HepG2 (cell line): ENCODE measurements around the gene ANKS4B. TPM values are rescaled to one million over a fixed set of nuclear protein-coding genes. Genes with fewer than 3 reads are reported as not detected.

Source experiments
- AGO2 ChIP-seq: fragments of 200-400 bp; formaldehyde crosslinking; optimal IDR thresholded peaks from 2 replicates; pipeline ENCODE3; 2017; ENCODE audit warnings: mild to moderate bottlenecking, low read depth, low read length, moderate library complexity
- ARNTL ChIP-seq: sonication (generic); formaldehyde crosslinking; IDR thresholded peaks from 2 replicates; pipeline ENCODE4 v1.4.0; 2020; ENCODE audit warnings: mild to moderate bottlenecking, missing genetic modification reagents
- ETV5 ChIP-seq: IDR thresholded peaks from 2 replicates; pipeline ENCODE4 v1.6.1; 2018; ENCODE audit warnings: missing biosample characterization, missing genetic modification reagents, inconsistent platforms, borderline replicate concordance
- HES4 ChIP-seq: sonication (generic); formaldehyde crosslinking; IDR thresholded peaks from 2 replicates; pipeline ENCODE4 v1.9.0; 2021; ENCODE audit warnings: mild to moderate bottlenecking, missing genetic modification reagents, borderline replicate concordance
- HNRNPL ChIP-seq: fragments of 200-400 bp; formaldehyde crosslinking; IDR thresholded peaks from 2 replicates; pipeline ENCODE4 v1.6.1; 2017; ENCODE audit warnings: mild to moderate bottlenecking, low read depth, low read length
- SRSF4 ChIP-seq: fragments of 200-400 bp; formaldehyde crosslinking; IDR thresholded peaks from one replicate; pipeline ENCODE4 v1.6.1; 2018; ENCODE audit warnings: mild to moderate bottlenecking, low read depth, low read length, moderate library complexity; ENCODE audit not compliant: poor library complexity, severe bottlenecking
- ZIK1 ChIP-seq: sonication (generic); formaldehyde crosslinking; IDR thresholded peaks from 2 replicates; pipeline ENCODE4 v1.5.0; 2020; ENCODE audit warnings: mild to moderate bottlenecking, low read depth, missing genetic modification reagents, borderline replicate concordance
- ZKSCAN8 ChIP-seq: IDR thresholded peaks from 2 replicates; pipeline ENCODE4 v1.6.1; 2016; ENCODE audit warnings: borderline replicate concordance, missing genetic modification reagents, missing compliant biosample characterization
- ZNF562 ChIP-seq: sonication (generic); formaldehyde crosslinking; IDR thresholded peaks from 2 replicates; pipeline ENCODE4 v1.8.0; 2022; ENCODE audit warnings: missing genetic modification reagents, borderline replicate concordance
- ZNF788 ChIP-seq: sonication (generic); formaldehyde crosslinking; IDR thresholded peaks from 2 replicates; pipeline ENCODE4 v1.5.0; 2020; ENCODE audit warnings: mild to moderate bottlenecking, missing genetic modification reagents, borderline replicate concordance
- polyA plus RNA-seq, 8 experiments: library from polyadenylated mRNA; depleted of rRNA in 3 of 8; stranded (reverse) in 7 of 8; unstranded in 1 of 8; fragments of >200 nt; fragmentation: Illumina TruSeq in 4 of 8; extraction: Trizol in 4 of 8; gene quantifications; 2 replicates each; pipeline versions ENCODE4 v1.2.1 to v1.2.3, GENCODE V29; 2011 to 2016; ENCODE audit warnings: low read depth in 4 of 8, missing spikeins in 1 of 8, mixed read lengths in 1 of 8; ENCODE audit not compliant: insufficient read depth in 1 of 8
- total RNA-seq, 5 experiments: library from RNA; depleted of rRNA; stranded (reverse); fragments of >200 nt; fragmentation: Illumina TruSeq; extraction: Trizol; gene quantifications; 2 replicates each; pipeline ENCODE4 v1.2.3, GENCODE V29; 2016; ENCODE audit warnings: low read depth in 1 of 5
- TF ChIP-seq, protein P1 (sequence below), 2 experiments: sonication (generic) in 1 of 2; formaldehyde crosslinking in 1 of 2; IDR thresholded peaks; 2 replicates each; pipeline versions ENCODE4 v1.4.0 to v1.6.1; 2018 to 2020; ENCODE audit warnings: missing genetic modification reagents in 2 of 2, borderline replicate concordance in 1 of 2, low read depth in 1 of 2, mild to moderate bottlenecking in 1 of 2, missing biosample characterization in 1 of 2
- TF ChIP-seq, protein P2 (sequence below): sonication (generic); formaldehyde crosslinking; IDR thresholded peaks from 2 replicates; pipeline ENCODE4 v1.5.1; 2020; ENCODE audit warnings: missing genetic modification reagents, mild to moderate bottlenecking, borderline replicate concordance
- TF ChIP-seq, protein P3 (sequence below), 2 experiments: sonication (generic) in 1 of 2; formaldehyde crosslinking in 1 of 2; IDR thresholded peaks; 2 replicates each; pipeline versions ENCODE4 v1.6.1 to v1.9.0; 2014 to 2022; ENCODE audit warnings: antibody characterized with exemption in 1 of 2, borderline replicate concordance in 1 of 2, inconsistent platforms in 1 of 2, low read depth in 1 of 2, missing genetic modification reagents in 1 of 2
- TF ChIP-seq, protein P4 (sequence below): sonication (generic); formaldehyde crosslinking; IDR thresholded peaks from 2 replicates; pipeline ENCODE4 v1.4.0; 2020; ENCODE audit warnings: mild to moderate bottlenecking, low read depth, missing genetic modification reagents

The ANKS4B gene
- total and polyA plus RNA-seq, 2 of the 13 experiments (the other 11 are each of a cell fraction or from before 2014, with no cell fraction given): 6.5 to 30.0 TPM

DNA sequence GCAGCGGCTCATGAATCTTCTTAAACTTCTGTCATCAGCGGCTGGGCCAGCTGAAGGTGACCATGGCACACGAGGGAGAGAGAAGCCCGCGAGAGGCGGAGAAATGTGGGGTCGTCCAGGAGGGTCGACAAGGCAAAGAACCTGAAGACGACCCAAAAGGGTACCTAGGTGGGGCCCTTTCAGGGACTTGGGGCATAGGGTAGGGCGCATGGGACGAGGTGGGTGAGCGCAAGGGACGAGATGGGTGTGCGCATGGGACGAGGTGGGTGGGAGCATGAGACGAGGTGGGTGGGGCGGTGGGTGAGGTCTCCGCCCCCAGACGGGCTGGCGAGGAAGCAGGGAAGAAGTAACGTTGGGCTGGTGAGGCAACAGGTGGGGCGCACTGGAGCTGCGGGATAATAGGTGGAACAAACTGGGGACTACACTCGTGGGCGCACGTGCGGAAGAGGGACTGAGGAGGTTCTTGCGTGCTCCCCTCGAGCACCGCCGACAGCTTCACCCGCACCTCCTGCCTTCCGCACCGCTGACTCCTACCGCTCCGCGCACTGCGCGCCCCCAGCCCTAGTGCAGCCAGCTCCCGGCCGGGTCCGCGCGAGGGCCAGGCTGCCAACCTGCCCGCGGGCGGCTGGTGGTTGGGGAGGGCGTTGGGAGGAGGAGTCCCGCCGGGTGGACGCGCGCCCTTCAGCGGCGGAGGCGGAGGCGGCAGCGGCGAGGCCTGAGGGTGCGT lies 67.8 kb downstream of the ANKS4B start (continued):
- TF ChIP-seq, protein P1, sequence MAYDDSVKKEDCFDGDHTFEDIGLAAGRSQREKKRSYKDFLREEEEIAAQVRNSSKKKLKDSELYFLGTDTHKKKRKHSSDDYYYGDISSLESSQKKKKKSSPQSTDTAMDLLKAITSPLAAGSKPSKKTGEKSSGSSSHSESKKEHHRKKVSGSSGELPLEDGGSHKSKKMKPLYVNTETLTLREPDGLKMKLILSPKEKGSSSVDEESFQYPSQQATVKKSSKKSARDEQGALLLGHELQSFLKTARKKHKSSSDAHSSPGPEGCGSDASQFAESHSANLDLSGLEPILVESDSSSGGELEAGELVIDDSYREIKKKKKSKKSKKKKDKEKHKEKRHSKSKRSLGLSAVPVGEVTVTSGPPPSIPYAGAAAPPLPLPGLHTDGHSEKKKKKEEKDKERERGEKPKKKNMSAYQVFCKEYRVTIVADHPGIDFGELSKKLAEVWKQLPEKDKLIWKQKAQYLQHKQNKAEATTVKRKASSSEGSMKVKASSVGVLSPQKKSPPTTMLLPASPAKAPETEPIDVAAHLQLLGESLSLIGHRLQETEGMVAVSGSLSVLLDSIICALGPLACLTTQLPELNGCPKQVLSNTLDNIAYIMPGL (CRISPR knock-in tag; IDR thresholded peaks at IDR 0.05; ENCODE audit: borderline replicate concordance in 1 of 2, low read depth in 1 of 2): peak; percentile 96 to 97
- peak; percentile 67 for TF ChIP-seq SRSF4
- TF ChIP-seq, protein P2, sequence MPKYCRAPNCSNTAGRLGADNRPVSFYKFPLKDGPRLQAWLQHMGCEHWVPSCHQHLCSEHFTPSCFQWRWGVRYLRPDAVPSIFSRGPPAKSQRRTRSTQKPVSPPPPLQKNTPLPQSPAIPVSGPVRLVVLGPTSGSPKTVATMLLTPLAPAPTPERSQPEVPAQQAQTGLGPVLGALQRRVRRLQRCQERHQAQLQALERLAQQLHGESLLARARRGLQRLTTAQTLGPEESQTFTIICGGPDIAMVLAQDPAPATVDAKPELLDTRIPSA (CRISPR knock-in tag): 0 out of 2 replicates have a peak, but pooled peaks have one; percentile 83
- peak; percentile 58 for TF ChIP-seq ETV5 (CRISPR knock-in tag)
- TF ChIP-seq, protein P3, sequence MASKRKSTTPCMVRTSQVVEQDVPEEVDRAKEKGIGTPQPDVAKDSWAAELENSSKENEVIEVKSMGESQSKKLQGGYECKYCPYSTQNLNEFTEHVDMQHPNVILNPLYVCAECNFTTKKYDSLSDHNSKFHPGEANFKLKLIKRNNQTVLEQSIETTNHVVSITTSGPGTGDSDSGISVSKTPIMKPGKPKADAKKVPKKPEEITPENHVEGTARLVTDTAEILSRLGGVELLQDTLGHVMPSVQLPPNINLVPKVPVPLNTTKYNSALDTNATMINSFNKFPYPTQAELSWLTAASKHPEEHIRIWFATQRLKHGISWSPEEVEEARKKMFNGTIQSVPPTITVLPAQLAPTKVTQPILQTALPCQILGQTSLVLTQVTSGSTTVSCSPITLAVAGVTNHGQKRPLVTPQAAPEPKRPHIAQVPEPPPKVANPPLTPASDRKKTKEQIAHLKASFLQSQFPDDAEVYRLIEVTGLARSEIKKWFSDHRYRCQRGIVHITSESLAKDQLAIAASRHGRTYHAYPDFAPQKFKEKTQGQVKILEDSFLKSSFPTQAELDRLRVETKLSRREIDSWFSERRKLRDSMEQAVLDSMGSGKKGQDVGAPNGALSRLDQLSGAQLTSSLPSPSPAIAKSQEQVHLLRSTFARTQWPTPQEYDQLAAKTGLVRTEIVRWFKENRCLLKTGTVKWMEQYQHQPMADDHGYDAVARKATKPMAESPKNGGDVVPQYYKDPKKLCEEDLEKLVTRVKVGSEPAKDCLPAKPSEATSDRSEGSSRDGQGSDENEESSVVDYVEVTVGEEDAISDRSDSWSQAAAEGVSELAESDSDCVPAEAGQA (IDR thresholded peaks at IDR 0.05; ENCODE audit: low read depth): no peak; the same call in 1 of the 2 replicates
- TF ChIP-seq, protein P3 (CRISPR knock-in tag; IDR thresholded peaks at IDR 0.05; ENCODE audit: borderline replicate concordance): no peak; the same call in none of the 2 replicates
- TF ChIP-seq ZIK1 (CRISPR knock-in tag): peak; percentile 97
- TF ChIP-seq, protein P4, sequence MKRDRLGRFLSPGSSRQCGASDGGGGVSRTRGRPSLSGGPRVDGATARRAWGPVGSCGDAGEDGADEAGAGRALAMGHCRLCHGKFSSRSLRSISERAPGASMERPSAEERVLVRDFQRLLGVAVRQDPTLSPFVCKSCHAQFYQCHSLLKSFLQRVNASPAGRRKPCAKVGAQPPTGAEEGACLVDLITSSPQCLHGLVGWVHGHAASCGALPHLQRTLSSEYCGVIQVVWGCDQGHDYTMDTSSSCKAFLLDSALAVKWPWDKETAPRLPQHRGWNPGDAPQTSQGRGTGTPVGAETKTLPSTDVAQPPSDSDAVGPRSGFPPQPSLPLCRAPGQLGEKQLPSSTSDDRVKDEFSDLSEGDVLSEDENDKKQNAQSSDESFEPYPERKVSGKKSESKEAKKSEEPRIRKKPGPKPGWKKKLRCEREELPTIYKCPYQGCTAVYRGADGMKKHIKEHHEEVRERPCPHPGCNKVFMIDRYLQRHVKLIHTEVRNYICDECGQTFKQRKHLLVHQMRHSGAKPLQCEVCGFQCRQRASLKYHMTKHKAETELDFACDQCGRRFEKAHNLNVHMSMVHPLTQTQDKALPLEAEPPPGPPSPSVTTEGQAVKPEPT: peak; percentile 95
- no peak; the same call in 1 of the 2 replicates for TF ChIP-seq ZKSCAN8 (CRISPR knock-in tag)
- peak; percentile 98 for TF ChIP-seq HES4
- peak; percentile 82 for TF ChIP-seq AGO2
- TF ChIP-seq ZNF562 (CRISPR knock-in tag): no peak
- peak; percentile 97 for TF ChIP-seq ZNF788 (CRISPR knock-in tag)
- TF ChIP-seq ARNTL: peak; percentile 90
- peak; percentile 89 for TF ChIP-seq HNRNPL
